ENCODE results near the gene DCTN1.

- TF ChIP-seq POLR2A (IDR thresholded peaks at IDR 0.05; ENCODE audit: low read depth, low read length) (0 out of 2 replicates have a peak, but pooled peaks have one; percentile 13), POLR2AphosphoS5 (IDR thresholded peaks at IDR 0.05; ENCODE audit: low read depth, low read length) (no peak)
Observed at GRCh38 chr2:74425523-74425922, 45.4 kb upstream of the DCTN1 start.
